Subcutaneous adipose tissue (tissue), 4 donors: ENCODE results near the gene IL3RA. TPM values are rescaled to one million over a fixed set of nuclear protein-coding genes. Genes with fewer than 3 reads are reported as not detected.

Source experiments
- CTCF ChIP-seq: fragments of 450-650 bp; IDR thresholded peaks from one replicate; pipeline ENCODE4 v1.5.1; 2016; ENCODE audit warnings: low read depth, mild to moderate bottlenecking, control low read depth, antibody characterized with exemption, moderate library complexity
- total RNA-seq, 4 donors: library from RNA; depleted of rRNA; stranded (reverse); fragments of >200 nt; gene quantifications; one replicate each; pipeline ENCODE4 v1.1.0, GENCODE V29; 2016

IL3RA gene
- total RNA-seq, 4 donors from 2014 or later: 5.3 to 23.5 (median 13.2) TPM

- no peak for TF ChIP-seq CTCF
Measured at GRCh38 chrX:1305411-1305810, 31.2 kb upstream of the IL3RA start.

- TF ChIP-seq CTCF: no peak
Measured at GRCh38 chrX:1306909-1307625, 29.5 kb upstream of the IL3RA start.

- no peak for TF ChIP-seq CTCF
Measured at GRCh38 chrX:1307626-1308340, 28.8 kb upstream of the IL3RA start.

GRCh38 chrX:1308476-1308875, 28.1 kb upstream of the IL3RA start:
- TF ChIP-seq CTCF: no peak

GRCh38 chrX:1313788-1314187, 22.8 kb upstream of the IL3RA start:
- no peak for TF ChIP-seq CTCF

GRCh38 chrX:1316527-1316926, 20.1 kb upstream of the IL3RA start:
- TF ChIP-seq CTCF: no peak

- TF ChIP-seq CTCF: no peak
Measured at GRCh38 chrX:1321674-1322073, 14.9 kb upstream of the IL3RA start.
